H9 (cell line): Measurements from ENCODE around the gene CRACR2B. TPM values are rescaled to one million over a fixed set of nuclear protein-coding genes. Genes with fewer than 3 reads are reported as not detected.

Experiments used
- DNase-seq: peaks from one replicate; pipeline ENCODE4 v3.0.0-alpha.2; 2017
- H2AFZ ChIP-seq: one replicate; pipeline ENCODE4 v1.6.1; 2013; ENCODE audit warnings: mild to moderate bottlenecking, low read length, control low read depth, moderate library complexity
- H2AK5ac ChIP-seq: 2 replicates; pipeline ENCODE4 v1.6.1; 2013; ENCODE audit warnings: low read length, control low read depth, mixed read lengths; ENCODE audit not compliant: insufficient read length
- H2BK120ac ChIP-seq: one replicate; pipeline ENCODE4 v1.6.1; 2013; ENCODE audit warnings: low read depth, mild to moderate bottlenecking, low read length, control low read depth, inconsistent platforms; ENCODE audit not compliant: poor library complexity, severe bottlenecking
- H2BK12ac ChIP-seq: 2 replicates; pipeline ENCODE4 v1.6.1; 2013; ENCODE audit warnings: low read length, control low read depth, mixed read lengths, low read depth; ENCODE audit not compliant: insufficient read length
- H2BK15ac ChIP-seq: 2 replicates; pipeline ENCODE4 v1.6.1; 2013; ENCODE audit warnings: low read depth, low read length, control low read depth
- H2BK20ac ChIP-seq: one replicate; pipeline ENCODE4 v1.6.1; 2013; ENCODE audit warnings: low read depth, mild to moderate bottlenecking, low read length, control low read depth, inconsistent platforms; ENCODE audit not compliant: poor library complexity, severe bottlenecking
- H2BK5ac ChIP-seq: 2 replicates; pipeline ENCODE4 v1.6.1; 2013; ENCODE audit warnings: low read length, control low read depth, mixed read lengths; ENCODE audit not compliant: insufficient read length
- H3K14ac ChIP-seq: 2 replicates; pipeline ENCODE4 v1.6.1; 2013; ENCODE audit warnings: low read length, control low read depth; ENCODE audit not compliant: insufficient read depth
- H3K18ac ChIP-seq: 2 replicates; pipeline ENCODE4 v1.6.1; 2013; ENCODE audit warnings: low read depth, mild to moderate bottlenecking, mixed read lengths, low read length, control low read depth; ENCODE audit not compliant: insufficient read length
- H3K23ac ChIP-seq: 2 replicates; pipeline ENCODE4 v1.6.1; 2013; ENCODE audit warnings: low read length, control low read depth, mixed read lengths, low read depth; ENCODE audit not compliant: insufficient read length
- H3K23me2 ChIP-seq: 2 replicates; pipeline ENCODE4 v1.6.1; 2013; ENCODE audit warnings: low read depth, mild to moderate bottlenecking, mixed read lengths, low read length, control low read depth; ENCODE audit not compliant: insufficient read length, poor library complexity, severe bottlenecking
- H3K27ac ChIP-seq: 2 replicates; pipeline ENCODE4 v1.5.1; 2013; ENCODE audit warnings: low read length, control low read depth, mixed read lengths, low read depth; ENCODE audit not compliant: insufficient read length
- H3K27me3 ChIP-seq: 2 replicates; pipeline ENCODE4 v1.6.1; 2013; ENCODE audit warnings: low read length, control low read depth, inconsistent platforms; ENCODE audit not compliant: insufficient read depth
- H3K4ac ChIP-seq: 2 replicates; pipeline ENCODE4 v1.6.1; 2013; ENCODE audit warnings: low read depth, mild to moderate bottlenecking, control low read depth, inconsistent platforms, low read length, moderate library complexity
- H3K4me1 ChIP-seq: 2 replicates; pipeline ENCODE4 v1.6.1; 2013; ENCODE audit warnings: low read length, control low read depth, inconsistent platforms; ENCODE audit not compliant: insufficient read depth
- H3K4me2 ChIP-seq: 2 replicates; pipeline ENCODE4 v1.6.1; 2013; ENCODE audit warnings: low read length, control low read depth, mixed read lengths; ENCODE audit not compliant: insufficient read length, insufficient read depth
- H3K56ac ChIP-seq: 2 replicates; pipeline ENCODE4 v1.6.1; 2013; ENCODE audit warnings: low read depth, mild to moderate bottlenecking, mixed read lengths, low read length, control low read depth; ENCODE audit not compliant: insufficient read length
- H3K79me1 ChIP-seq: 2 replicates; pipeline ENCODE4 v1.6.1; 2013; ENCODE audit warnings: low read depth, mild to moderate bottlenecking, moderate library complexity, low read length, control low read depth, inconsistent platforms; ENCODE audit not compliant: insufficient read depth, poor library complexity, severe bottlenecking
- H3K79me2 ChIP-seq: 2 replicates; pipeline ENCODE4 v1.6.1; 2013; ENCODE audit warnings: low read length, control low read depth, inconsistent platforms; ENCODE audit not compliant: insufficient read depth
- H3K9ac ChIP-seq: 2 replicates; pipeline ENCODE4 v1.6.1; 2013; ENCODE audit warnings: low read length, control low read depth, mixed read lengths; ENCODE audit not compliant: insufficient read length; ENCODE audit errors: extremely low read depth
- H3K9me3 ChIP-seq: one replicate; pipeline ENCODE4 v1.6.1; 2013; ENCODE audit warnings: low read depth, low read length, inconsistent platforms; ENCODE audit not compliant: control insufficient read depth
- H3T11ph ChIP-seq: one replicate; pipeline ENCODE4 v1.6.1; 2013; ENCODE audit warnings: mild to moderate bottlenecking, low read length, control low read depth, inconsistent platforms
- H4K20me1 ChIP-seq: one replicate; pipeline ENCODE4 v1.6.1; 2013; ENCODE audit not compliant: control insufficient read depth, insufficient read length, insufficient read depth
- H4K5ac ChIP-seq: 2 replicates; pipeline ENCODE4 v1.6.1; 2013; ENCODE audit warnings: low read depth, mild to moderate bottlenecking, mixed read lengths, low read length, control low read depth; ENCODE audit not compliant: insufficient read length
- H4K8ac ChIP-seq: replicated peaks from 2 replicates; pipeline ENCODE4 v1.6.1; 2013; ENCODE audit warnings: low read length, control low read depth, mixed read lengths, low read depth; ENCODE audit not compliant: insufficient read length
- H4K91ac ChIP-seq: 2 replicates; pipeline ENCODE4 v1.6.1; 2013; ENCODE audit warnings: low read depth, mild to moderate bottlenecking, moderate library complexity, mixed read lengths, low read length, control low read depth; ENCODE audit not compliant: insufficient read length
- H3K27ac Mint-ChIP-seq, 3 experiments: 2 replicates in 2 of 3; 3 replicates in 1 of 3; pipeline ENCODE4 v1.8.0; 2020 to 2021; ENCODE audit warnings: mixed read lengths in 3 of 3, mild to moderate bottlenecking in 1 of 3, moderate library complexity in 1 of 3
- H3K27me3 Mint-ChIP-seq: 2 replicates; pipeline ENCODE4 v1.8.0; 2021; ENCODE audit warnings: low read depth, mild to moderate bottlenecking, moderate library complexity, mixed read lengths
- H3K36me3 Mint-ChIP-seq, 3 experiments: 2 replicates in 2 of 3; 3 replicates in 1 of 3; pipeline ENCODE4 v1.8.0; 2020 to 2021; ENCODE audit warnings: low read depth in 3 of 3, mixed read lengths in 3 of 3; ENCODE audit not compliant: insufficient read depth in 1 of 3
- H3K4me1 Mint-ChIP-seq, 2 experiments: 2 replicates each; pipeline ENCODE4 v1.8.0; 2020; ENCODE audit warnings: mixed read lengths in 2 of 2
- H3K4me3 Mint-ChIP-seq, 2 experiments: 2 replicates in 1 of 2; 3 replicates in 1 of 2; pipeline ENCODE4 v1.8.0; 2020 to 2021; ENCODE audit warnings: mild to moderate bottlenecking in 2 of 2, mixed read lengths in 2 of 2, moderate library complexity in 1 of 2
- H3K9me3 Mint-ChIP-seq, 2 experiments: 2 replicates in 1 of 2; 3 replicates in 1 of 2; pipeline ENCODE4 v1.8.0; 2020; ENCODE audit warnings: mild to moderate bottlenecking in 2 of 2, mixed read lengths in 2 of 2, moderate library complexity in 1 of 2
- WGBS: extraction: QIAGEN DNeasy Blood & Tissue Kit; methylation state at CpG from one replicate; pipeline ENCODE4 v1.1.7; 2013; ENCODE audit warnings: missing lambda C conversion rate, low lambda C conversion rate, mixed read lengths; ENCODE audit not compliant: insufficient read length; ENCODE audit errors: extremely low coverage; 5-methylcytosine and 5-hydroxymethylcytosine counted together
- total RNA-seq: library from RNA; stranded (reverse); gene quantifications from 2 replicates; pipeline ENCODE4 v1.2.1, GENCODE V29; 2021
- TF ChIP-seq, protein P1 (sequence below): fragments of 200-600 bp; sonication (generic); conservative IDR thresholded peaks from 3 replicates; pipeline ENCODE4 v1.8.0; 2021; ENCODE audit warnings: antibody characterized with exemption, mild to moderate bottlenecking

The CRACR2B gene
- total RNA-seq, 1 experiment from 2014 or later = 29.0 TPM

DNA sequence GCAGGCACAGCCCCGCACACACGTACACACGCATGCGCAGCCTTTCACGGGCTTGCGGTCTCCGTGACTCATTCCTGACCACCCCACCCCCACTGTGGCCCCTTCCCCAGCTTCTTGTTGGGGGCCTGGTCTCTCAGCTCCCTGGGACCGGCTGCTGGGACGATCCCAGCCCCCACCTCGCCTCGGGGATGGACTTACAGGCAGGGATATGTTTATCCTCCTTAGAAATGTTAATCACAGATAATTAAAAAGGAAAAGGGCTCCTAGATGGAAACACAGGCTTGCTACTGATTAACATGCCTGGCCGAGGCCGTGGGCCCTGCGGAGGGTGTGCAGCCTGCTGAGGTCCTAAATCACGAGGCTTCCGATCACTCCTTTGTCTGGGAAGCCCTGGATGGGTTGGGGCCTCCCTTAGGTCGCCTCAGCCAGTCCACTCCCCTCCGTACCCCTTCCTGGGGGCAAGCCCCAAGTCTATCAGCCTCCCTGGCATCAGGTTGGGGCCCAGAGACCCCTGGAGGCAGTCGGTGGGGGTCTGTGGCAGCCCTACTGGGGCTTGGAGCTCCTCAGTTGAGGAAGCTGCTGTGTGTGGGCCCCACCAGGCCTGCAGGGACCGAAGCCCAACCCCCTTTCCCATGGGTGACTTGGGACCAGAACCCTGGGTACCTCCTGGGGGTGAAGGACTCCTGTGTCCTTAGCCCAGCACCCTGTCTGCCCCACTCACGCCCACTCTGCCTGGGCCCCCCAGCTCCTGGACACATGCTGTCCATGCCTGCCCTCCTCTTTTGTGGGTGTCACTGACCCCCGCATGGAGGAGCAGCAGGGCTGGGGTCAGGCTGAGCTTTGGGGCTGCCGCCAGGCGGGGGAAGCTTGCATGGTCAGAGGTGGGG lies 35.5 kb downstream of the CRACR2B start:
- no peaks in the 10 kb centered on the region; the same call in 1 of the 2 replicates for H3K4me1 ChIP-seq
- no peak overlapping the region for H3T11ph ChIP-seq
- H3K4me3 Mint-ChIP-seq = peak overlapping the region in 1 of 2 experiments; percentile 65; a peak in 2 of 5 replicates
- no peaks in the 10 kb centered on the region for H3K27me3 ChIP-seq
- no peak overlapping the region for H2BK5ac ChIP-seq
- no peaks in the 10 kb centered on the region for H3K23me2 ChIP-seq
- no peak overlapping the region for H2AK5ac ChIP-seq
- H4K8ac ChIP-seq = no peak overlapping the region
- H2BK12ac ChIP-seq = no peak overlapping the region
- H3K4ac ChIP-seq = no peak overlapping the region
- H3K4me2 ChIP-seq = no peak overlapping the region
- H3K4me1 Mint-ChIP-seq = peaks cover 18 to 51% of the 10 kb centered on the region in 2 experiments
- DNase-seq = no peak
- TF ChIP-seq, protein P1, sequence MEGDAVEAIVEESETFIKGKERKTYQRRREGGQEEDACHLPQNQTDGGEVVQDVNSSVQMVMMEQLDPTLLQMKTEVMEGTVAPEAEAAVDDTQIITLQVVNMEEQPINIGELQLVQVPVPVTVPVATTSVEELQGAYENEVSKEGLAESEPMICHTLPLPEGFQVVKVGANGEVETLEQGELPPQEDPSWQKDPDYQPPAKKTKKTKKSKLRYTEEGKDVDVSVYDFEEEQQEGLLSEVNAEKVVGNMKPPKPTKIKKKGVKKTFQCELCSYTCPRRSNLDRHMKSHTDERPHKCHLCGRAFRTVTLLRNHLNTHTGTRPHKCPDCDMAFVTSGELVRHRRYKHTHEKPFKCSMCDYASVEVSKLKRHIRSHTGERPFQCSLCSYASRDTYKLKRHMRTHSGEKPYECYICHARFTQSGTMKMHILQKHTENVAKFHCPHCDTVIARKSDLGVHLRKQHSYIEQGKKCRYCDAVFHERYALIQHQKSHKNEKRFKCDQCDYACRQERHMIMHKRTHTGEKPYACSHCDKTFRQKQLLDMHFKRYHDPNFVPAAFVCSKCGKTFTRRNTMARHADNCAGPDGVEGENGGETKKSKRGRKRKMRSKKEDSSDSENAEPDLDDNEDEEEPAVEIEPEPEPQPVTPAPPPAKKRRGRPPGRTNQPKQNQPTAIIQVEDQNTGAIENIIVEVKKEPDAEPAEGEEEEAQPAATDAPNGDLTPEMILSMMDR = no peak
- H3K18ac ChIP-seq = peak overlapping the region; percentile 52
- no peaks in the 10 kb centered on the region for H3K79me1 ChIP-seq
- no peak overlapping the region for H3K56ac ChIP-seq
- H2AFZ ChIP-seq = no peak overlapping the region
- no CpG with 5 or more reads among the region's 24 CpGs for WGBS
- H3K9me3 ChIP-seq = no peaks in the 10 kb centered on the region
- no peak overlapping the region for H3K9ac ChIP-seq
- H3K79me2 ChIP-seq = no peaks in the 10 kb centered on the region
- H3K27ac Mint-ChIP-seq = peak overlapping the region in 1 of 3 experiments; percentile 70; a peak in 2 of 7 replicates
- no peak overlapping the region for H3K27ac ChIP-seq
- no peak overlapping the region for H4K5ac ChIP-seq
- peaks cover 2 to 18% (median 11%) of the 10 kb centered on the region in 3 experiments; a peak in 5 of 7 replicates for H3K36me3 Mint-ChIP-seq
- no peak overlapping the region for H3K23ac ChIP-seq
- no peak overlapping the region for H2BK15ac ChIP-seq
- peaks cover 14% of the 10 kb centered on the region for H3K27me3 Mint-ChIP-seq
- no peak overlapping the region for H4K91ac ChIP-seq
- no peaks in the 10 kb centered on the region for H3K9me3 Mint-ChIP-seq
- 0 out of 2 replicates have a peak overlapping the region, but pooled peaks have one; percentile 16 for H3K14ac ChIP-seq
- no peak overlapping the region for H2BK120ac ChIP-seq
- no peak overlapping the region for H2BK20ac ChIP-seq
- H4K20me1 ChIP-seq = no peaks in the 10 kb centered on the region
